ENCODE data around the gene SBK1. TPM values are rescaled to one million over a fixed set of nuclear protein-coding genes. Genes with fewer than 3 reads are reported as not detected.
"Not testable (repeated sequence)": the region's sequence is repeated elsewhere in the genome, so short reads cannot be mapped to it uniquely, and the experiment has no call there.

SBK1 gene
- total RNA-seq, 1 donor from 2014 or later, result not detected

- no peak for DNase-seq (ENCODE audit: low read depth in 2 of 2)
These were observed 16.7 kb downstream of the SBK1 start for GRCh38 chr16:28308794-28309584.

GRCh38 chr16:28309811-28310311, 17.5 kb downstream of the SBK1 start:
- DNase-seq (ENCODE audit: low read depth in 2 of 2), result no peak

DNA sequence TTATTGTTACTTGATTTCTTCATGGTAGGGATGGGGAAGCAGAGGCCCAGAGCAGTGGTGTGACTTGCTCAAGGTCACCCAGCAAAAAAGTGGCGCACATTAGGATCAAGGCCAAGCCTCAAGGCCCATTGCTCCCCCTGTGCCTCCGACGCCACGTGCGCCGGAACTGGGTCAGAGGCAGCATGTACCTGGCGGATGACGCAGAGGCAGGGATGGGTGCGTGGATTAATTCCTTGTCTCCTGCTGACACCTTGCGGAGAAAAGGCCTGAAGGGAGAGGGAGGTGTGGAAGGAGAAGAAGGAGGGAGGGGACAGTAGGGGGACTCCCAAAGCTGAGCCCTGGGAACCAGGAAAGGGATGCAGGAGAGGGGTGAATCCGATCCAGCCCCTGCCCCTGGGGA, 18.5 kb downstream of the SBK1 start:
- DNase-seq (ENCODE audit: low read depth in 2 of 2), result no peak

DNA sequence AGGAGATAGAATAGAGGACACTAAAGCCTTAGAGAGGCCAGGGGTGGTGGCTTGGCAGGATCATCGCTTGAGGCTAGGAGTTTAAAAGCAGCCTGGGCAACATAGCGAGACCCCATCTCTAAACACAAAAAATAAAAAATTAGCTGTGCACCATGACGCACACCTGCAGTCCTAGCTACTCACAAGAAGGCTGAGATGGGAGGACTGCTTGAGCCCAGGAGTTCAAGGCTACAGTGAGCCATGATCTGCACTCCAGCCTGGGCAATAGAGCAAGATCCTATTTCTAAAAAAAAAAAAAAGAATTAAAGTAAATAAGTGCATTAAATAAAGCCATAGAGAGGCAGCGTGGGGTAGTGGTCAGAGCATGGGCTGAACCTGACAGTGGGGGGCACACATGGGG, 19.1 kb downstream of the SBK1 start:
- no peak for DNase-seq (ENCODE audit: low read depth in 2 of 2)

GRCh38 chr16:28311913-28312312, 19.6 kb downstream of the SBK1 start:
- no peak for DNase-seq (ENCODE audit: low read depth in 2 of 2)

GRCh38 chr16:28312327-28312726, 20.0 kb downstream of the SBK1 start:
- no peak for DNase-seq (ENCODE audit: low read depth in 2 of 2)

DNA sequence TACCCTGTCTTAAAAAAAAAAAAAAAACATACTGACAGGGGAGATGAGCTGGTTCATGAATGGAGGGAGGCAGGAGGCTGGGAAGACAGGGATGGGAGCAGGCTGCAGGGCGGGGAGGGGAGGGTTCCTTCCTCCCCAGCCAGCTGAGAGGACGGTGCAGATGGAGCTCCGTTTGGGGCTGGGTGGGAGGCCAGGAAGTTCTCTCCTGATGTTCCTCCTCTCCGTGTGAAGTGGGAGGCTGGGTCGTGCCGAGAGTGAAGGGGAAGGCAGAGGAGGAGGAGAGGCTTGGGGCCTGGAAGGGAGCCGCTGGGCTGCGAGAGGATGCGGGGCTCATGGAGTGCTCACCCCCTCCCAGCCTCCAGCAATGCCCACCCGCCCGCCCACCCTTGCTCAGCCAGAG, 21.3 kb downstream of the SBK1 start:
- no peak for DNase-seq (ENCODE audit: low read depth in 2 of 2)

- DNase-seq (ENCODE audit: low read depth in 2 of 2), result no peak
These were observed 23.7 kb downstream of the SBK1 start for GRCh38 chr16:28316054-28316453.

DNA sequence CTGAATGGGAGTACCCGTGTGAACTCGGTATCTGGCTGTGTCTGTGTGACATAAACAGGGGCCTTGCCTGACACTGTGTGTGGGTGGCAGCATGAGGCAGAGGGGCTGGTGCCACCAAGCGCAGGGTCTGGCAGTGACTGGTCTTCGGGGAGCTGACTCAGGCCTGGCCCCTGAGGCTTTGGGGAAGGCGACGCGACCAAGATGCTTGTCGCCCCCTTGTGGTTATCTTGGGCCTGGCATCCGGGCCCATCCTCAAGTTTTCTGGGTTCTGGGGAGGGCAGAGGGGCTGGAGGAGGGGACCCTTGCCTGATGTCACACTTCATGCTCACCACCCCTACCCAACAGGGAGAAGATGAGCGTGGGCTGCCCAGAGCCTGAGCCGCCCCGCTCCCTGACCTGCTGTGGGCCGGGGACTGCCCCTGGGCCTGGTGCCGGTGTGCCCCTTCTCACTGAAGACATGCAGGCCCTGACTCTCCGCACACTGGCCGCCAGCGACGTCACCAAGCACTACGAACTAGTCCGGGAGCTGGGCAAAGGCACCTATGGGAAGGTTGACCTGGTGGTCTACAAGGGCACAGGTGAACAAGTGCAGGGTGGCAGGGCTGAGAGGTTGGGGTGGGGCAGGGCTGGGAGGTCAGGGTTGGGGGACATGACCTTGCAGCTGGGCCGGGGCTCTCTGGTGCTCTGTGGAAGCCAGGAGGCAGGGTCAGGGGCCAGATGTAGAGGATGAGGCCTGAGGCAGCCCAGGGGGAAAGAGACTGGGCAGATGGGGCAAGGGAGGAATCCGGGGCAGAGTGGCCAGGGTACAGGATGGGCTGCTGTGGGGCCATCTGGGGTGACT, 24.9 kb downstream of the SBK1 start:
- peak; percentile 47 to 48 for DNase-seq (ENCODE audit: low read depth in 2 of 2)

DNA sequence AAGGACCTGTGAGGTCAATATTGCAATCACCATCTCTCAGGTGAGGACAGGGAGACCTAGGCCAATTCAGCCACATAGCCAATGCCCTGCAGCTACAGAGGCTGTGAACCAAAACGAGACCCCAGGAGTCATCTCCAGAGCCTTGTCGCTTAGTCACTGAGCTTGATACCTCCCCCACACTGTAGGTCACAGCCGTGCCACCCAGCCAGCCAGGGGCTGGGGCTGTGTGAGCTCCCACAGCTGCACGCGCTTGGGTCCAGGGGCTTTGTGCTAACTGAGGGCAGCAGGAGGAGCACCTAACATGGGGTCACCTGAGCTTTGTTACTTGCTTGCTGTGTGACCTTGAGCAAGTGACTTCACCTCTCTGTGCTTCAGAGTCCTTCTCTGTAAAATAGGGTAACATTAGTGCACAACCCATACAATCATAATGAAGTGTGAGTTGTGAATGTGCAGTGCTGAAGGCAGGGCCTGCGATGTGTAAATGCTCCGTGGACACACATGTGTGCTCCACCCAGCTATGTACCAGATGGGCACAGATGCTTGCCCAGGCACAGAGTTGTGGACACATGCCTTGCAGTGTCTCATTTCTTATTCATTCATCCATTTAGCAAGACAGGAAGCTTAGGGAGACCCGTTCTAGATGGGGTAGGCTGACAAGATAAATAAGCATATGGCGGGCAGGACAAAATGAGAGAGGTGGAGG, 25.9 kb downstream of the SBK1 start:
- DNase-seq (ENCODE audit: low read depth in 2 of 2), result no peak

DNA sequence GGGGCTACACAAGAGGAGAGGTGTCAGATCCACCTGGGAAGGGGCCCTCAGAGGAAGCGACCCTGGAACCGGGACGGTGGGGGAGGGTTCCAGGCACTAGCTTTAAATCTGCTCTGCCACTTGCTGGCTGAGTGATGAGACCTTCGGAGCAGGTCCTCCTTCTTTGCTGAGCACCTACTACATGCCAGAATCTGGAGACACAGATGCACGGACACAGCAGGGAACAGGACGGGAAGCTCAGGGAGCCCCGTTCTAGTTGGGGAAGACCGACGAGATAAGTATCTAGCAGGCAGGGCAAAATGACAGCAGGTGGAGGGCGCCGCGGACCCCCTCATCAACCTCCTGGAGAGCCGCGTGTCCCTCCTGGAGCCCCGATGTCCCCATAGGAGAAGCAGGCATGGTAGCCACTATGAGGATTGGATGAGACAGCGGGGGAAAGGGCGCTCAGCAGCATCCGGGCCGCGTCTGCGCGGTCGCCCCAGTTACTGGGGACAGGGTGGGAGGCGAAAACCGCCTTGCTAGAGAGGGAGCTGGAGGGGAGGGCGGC, 27.2 kb downstream of the SBK1 start:
- no peak for DNase-seq (ENCODE audit: low read depth in 2 of 2)

GRCh38 chr16:28320023-28320561, 27.8 kb downstream of the SBK1 start:
- no peak for DNase-seq (ENCODE audit: low read depth in 2 of 2)

GRCh38 chr16:28320741-28321140, 28.4 kb downstream of the SBK1 start:
- no peak for DNase-seq (ENCODE audit: low read depth in 2 of 2)

GRCh38 chr16:28321700-28322411, 29.5 kb downstream of the SBK1 start:
- DNase-seq (ENCODE audit: low read depth in 2 of 2), result peak; percentile 23 to 44

DNA sequence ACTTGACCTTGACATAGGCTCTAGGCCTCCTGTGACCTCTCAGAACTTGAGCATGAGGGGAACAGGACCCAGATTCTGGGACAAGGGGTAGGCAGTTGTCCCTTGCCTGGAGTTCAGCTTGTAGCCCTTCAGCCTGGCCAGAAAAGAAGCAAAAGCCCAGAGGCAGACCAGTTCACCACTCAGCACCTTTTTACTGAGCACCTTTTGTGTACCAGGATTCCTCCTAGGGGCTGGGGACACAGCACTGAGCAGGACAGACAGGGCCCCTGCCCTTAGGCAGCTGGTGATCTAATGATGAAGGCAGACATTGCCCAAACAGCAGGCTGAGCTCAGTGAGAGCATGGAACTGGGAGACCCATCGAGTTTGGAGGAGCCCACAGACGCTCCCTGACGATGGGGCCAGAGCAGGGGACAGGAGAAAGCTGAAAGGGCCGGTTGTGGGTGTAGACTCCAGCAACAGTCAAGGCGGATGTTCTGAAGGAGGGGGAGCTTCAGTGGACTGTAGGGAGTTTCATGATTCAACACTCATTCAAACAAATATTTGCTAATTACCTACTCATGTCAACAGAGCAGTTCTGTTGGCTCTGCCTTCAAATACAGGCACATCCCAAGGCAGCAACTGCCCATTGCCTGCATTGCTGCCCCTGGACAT, 32.0 kb downstream of the SBK1 start:
- DNase-seq (ENCODE audit: low read depth in 2 of 2), result no peak

- DNase-seq (ENCODE audit: low read depth in 2 of 2), result no peak
These were observed 32.6 kb downstream of the SBK1 start for GRCh38 chr16:28324887-28325279.

DNA sequence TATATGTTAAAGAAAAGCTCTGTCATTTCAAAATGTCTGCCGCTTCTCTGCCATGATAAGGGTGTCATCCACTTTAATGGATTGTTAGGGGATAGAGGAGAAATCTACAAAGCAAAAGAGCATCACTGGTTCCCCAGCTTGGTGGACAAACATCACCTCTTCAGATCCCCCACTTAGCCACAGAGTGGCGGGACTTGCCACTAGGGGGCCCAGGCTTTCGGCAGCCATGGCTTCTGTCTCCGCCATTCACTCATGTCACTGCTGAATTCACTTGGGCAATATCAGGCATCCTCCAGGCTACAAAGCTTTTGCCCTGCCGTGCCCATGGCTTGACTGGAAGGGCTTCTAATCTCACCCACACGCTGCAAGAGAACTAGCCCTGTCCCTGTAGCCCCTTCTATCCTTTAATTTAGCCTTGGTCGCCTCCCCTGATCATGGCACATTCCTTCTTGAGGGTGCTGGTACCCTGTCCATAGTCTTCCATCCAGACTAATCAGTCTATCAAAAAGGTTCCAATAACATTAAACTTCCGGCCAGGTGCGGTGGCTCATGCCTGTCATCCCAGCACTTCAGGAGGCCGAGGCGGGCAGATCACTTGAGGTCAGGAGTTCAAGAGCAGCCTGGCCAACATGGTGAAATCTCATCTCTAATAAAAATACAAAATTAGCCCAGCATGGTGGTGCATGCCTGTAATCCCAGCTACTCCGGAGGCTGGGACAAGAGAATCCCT, 34.7 kb downstream of the SBK1 start:
- DNase-seq (ENCODE audit: low read depth in 2 of 2), result peak; percentile 61 to 74

GRCh38 chr16:28330232-28330631, 37.9 kb downstream of the SBK1 start:
- DNase-seq (ENCODE audit: low read depth in 2 of 2), result not testable (repeated sequence)

DNA sequence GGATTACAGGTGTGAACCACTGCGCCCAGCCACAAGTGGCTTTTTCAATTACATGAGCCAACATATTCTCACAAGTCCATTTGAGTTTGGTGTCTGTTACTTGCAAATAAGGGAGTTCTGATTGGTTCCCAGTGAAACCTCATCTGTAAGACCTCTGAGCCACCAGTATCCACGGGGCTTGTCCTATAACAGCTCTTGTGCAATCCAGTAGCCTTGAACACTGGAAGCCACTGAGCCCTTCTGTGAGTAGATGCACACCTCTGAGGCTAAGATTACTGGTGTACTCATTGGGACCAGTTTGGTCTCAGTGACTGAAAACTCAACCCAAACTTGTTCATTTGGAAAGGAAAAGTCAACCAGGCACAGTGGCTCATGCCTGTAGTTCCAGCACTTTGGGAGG, 38.7 kb downstream of the SBK1 start:
- not testable (repeated sequence) for DNase-seq (ENCODE audit: low read depth in 2 of 2)

Data from lung microvascular endothelial cell (primary cell).